ENCODE results near the gene ZNF253.
"Not testable (repeated sequence)": the region's sequence is repeated elsewhere in the genome, so short reads cannot be mapped to it uniquely, and the experiment has no call there.

Gene ZNF253

DNA sequence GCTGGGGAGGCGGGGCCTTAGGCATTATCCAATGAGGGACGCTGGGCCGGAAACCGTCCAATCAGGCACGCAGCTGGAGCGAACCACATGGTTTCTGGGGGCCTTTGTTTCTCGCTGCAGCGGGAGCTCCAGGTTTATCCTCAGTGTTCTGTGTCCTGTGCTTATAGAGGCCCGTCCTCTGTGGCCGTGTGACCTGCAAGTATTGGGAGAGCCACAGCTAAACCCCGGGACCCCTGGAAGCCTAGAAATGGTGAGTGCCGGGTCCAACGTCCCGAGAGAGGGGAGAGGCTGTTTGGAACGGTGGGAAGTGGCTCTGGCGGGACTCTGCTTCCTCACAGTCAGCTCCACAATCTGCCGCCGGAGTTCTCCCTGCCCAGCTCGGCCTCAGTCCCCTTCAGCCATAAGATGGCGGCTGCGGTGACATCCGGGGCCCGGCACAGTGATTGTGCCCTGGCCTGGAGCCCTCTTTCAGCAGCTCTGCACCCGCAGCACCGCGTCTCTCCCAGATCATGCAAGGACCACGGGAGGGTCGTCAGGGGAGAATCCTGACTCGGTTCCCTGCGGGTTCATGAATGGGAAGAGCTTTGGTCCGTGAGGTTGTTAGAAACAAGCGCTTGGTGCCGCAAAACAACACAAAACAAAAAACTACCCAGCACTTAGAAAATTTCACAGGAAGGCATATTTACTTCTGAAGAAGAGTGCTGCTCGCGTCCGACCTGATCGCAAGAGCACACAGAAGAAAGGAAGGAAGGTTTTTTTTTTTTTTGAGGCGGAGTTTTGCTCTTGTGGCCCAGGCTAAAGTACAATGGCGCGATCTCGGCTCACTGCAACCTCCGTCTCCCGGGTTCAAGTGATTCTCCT is at the start of gene ZNF253:
ZNF253 (plus strand) TSS at position 133 of the 861 bp plus-strand sequence; CDS start at position 248, 115 bp downstream.
- peak; percentile 88 to 89 for DNase-seq (ENCODE audit: low read depth in 2 of 2)

GRCh38 chr19:19816679-19817078 is 49.0 kb upstream of the ZNF253 start:
- no peak for DNase-seq (ENCODE audit: low read depth in 2 of 2)

- peak in 1 of 2 donors; percentile 31 for DNase-seq (ENCODE audit: low read depth in 2 of 2)
Measured at GRCh38 chr19:19817357-19817756, 48.3 kb upstream of the ZNF253 start.

- DNase-seq (ENCODE audit: low read depth in 2 of 2) = no peak
Measured at GRCh38 chr19:19820774-19821320, 44.8 kb upstream of the ZNF253 start.

GRCh38 chr19:19821366-19821951 is 44.2 kb upstream of the ZNF253 start, which contains the start of gene ZNF506:
ZNF506 (minus strand) TSS chr19:19821750; CDS start chr19:19821603, 147 bp downstream.
- peak; percentile 92 to 93 for DNase-seq (ENCODE audit: low read depth in 2 of 2)

- not testable (repeated sequence) for DNase-seq (ENCODE audit: low read depth in 2 of 2)
Measured at GRCh38 chr19:19821976-19822375, 43.7 kb upstream of the ZNF253 start.

- DNase-seq (ENCODE audit: low read depth in 2 of 2) = no peak
Measured at GRCh38 chr19:19823916-19824315, 41.8 kb upstream of the ZNF253 start.

DNA sequence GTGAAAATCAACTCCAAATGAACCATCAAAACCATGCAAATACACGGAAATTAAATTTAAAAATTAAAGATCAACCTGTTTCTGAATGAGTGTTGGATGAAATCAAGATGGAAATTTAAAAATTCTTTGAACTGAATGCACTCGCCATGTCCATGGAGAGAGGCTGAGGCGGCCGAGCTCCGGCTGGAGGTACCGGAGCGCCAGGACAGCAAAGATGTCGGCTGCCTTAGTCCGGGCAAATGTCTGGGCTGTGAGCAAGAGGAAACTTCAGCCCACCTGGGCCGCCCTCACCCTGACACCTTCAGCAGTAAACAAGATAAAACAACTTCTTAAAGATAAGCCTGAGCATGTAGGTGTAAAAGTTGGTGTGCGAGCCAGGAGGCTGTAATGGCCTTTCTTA is 38.8 kb upstream of the ZNF253 start:
- no peak for DNase-seq (ENCODE audit: low read depth in 2 of 2)

DNA sequence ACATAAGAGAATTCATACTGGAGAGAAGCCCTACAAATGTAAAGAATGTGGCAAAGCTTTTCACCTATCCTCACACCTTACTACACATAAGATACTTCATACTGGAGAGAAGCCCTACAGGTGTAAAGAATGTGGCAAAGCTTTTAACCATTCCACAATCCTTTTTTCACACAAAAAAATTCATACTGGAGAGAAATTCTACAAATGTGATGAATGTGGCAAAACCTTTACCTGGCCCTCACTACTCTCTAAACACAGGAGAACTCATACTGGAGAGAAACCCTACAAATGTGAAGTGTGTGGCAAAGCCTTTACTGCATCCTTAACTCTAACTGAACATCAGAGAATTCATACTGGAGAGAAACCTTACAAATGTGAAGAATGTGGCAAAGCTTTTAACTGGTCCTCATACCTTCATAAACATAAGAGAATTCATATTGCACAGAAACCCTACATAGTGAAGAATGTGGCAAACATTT is 30.1 kb upstream of the ZNF253 start:
- no peak for DNase-seq (ENCODE audit: low read depth in 2 of 2)

- DNase-seq (ENCODE audit: low read depth in 2 of 2) = no peak
Measured at GRCh38 chr19:19847781-19848180, 17.9 kb upstream of the ZNF253 start.

DNA sequence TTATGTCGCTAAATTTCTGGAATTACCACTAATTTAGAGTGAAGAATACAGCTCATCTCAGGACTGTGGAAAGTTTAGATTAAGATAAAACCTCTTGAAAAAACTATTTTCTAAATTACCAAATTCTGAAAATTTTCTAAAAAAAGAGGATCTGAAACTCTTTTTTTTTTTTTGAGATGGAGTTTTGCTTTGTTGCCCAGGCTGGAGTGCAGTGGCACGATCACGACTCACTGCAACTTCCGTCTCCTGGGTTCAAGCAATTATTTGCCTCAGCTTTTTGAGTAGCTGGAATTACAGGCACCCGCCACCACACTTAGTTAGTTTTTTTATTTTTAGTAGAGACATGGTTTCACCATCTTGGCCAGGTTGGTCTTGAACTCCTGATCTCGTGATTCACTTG is 16.6 kb upstream of the ZNF253 start:
- no peak for DNase-seq (ENCODE audit: low read depth in 2 of 2)

GRCh38 chr19:19851740-19852139 is 13.9 kb upstream of the ZNF253 start:
- DNase-seq (ENCODE audit: low read depth in 2 of 2) = not testable (repeated sequence)

DNA sequence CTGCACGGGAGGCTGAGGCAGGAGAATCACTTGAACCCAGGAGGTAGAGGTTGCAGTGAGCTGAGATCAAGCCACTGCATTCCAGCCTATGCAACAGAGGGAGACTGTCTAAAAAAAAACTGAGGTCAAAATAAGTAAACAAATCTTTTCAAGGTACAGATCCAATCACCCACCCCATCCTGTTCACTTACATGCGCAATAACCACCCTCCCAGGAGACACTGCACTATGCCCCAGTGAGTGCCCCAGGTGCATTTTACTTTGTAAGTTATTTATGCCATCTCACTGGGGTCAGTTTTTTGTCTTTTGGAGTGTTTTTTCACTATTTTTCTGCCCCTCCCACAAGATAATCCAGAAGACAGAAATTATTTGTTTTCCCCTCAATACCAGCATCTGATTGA is 6.9 kb upstream of the ZNF253 start:
- no peak for DNase-seq (ENCODE audit: low read depth in 2 of 2)

GRCh38 chr19:19860756-19861390 is 4.8 kb upstream of the ZNF253 start:
- DNase-seq (ENCODE audit: low read depth in 2 of 2) = peak in 1 of 2 donors; percentile 22

DNA sequence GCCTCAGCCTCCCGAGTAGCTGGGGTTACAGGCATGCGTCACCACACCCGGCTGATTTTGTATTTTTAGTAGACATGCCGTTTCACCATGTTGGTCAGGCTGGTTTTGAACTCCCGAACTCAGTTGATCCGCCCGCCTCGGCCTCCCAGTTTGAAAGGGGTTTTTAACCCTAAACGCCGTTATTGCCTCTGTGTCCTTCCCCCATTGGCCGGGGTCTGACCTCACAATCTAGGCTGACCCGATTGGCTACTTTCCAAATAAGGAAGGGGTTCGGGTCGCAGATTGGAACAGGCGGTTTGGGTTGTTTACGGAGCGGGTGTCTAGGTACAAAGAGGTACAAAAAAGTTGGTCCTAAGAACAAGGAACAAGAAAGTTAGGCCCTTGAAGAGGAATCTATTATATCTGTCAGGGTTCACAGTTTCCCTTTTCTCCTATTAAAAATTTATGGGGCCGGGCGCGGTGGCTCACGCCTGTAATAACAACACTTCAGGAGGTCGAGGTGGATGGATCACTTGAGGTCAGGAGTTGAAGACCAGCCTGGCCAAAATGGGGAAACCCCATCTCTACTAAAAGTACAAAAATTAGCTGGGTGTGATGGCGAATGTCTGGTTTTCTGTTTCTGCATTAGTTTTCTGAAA is 1.0 kb downstream of the ZNF253 start:
- no peak for DNase-seq (ENCODE audit: low read depth in 2 of 2)

- DNase-seq (ENCODE audit: low read depth in 2 of 2) = not testable (repeated sequence)
Measured at GRCh38 chr19:19870086-19870485, 4.4 kb downstream of the ZNF253 start.

DNA sequence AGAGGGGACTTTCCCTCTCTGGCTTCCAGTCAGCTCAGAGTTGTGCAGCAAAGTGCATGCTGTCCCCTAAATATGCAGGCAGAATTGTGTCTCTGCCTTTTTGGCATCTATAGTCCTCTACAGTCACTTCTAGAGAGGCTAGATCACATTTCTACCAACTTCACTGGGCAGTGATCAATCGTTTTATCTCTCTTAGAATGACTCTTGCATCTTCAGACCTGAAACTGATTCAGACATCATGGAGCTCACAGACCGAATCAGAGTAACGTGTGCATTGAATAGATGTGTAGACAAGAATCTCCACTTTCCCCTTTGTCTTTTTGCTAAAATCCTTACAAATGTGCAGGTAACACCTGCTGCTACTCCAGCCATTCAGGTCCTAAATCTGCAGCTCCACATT is 6.2 kb downstream of the ZNF253 start:
- DNase-seq (ENCODE audit: low read depth in 2 of 2) = no peak

- DNase-seq (ENCODE audit: low read depth in 2 of 2) = no peak
Measured at GRCh38 chr19:19873381-19873780, 7.7 kb downstream of the ZNF253 start.

DNA sequence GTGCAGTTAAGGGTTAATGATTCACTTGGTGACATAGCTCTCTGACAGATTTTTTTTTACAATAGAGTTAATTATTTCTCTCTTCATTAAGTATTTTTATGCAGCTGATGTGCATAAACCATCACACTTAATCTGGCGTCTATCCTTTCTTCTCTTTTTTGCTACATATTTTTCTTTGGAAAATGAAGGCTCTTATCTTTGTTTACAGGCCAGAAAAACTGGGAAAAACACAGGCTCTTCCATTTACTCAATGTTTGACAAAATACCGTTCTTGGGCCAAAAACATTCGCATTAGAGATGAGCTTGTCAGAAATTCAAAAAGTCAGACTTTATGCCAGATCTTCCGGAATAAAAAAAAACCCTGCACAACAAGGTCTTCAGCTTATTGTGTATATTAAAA is 12.0 kb downstream of the ZNF253 start:
- no peak for DNase-seq (ENCODE audit: low read depth in 2 of 2)

DNA sequence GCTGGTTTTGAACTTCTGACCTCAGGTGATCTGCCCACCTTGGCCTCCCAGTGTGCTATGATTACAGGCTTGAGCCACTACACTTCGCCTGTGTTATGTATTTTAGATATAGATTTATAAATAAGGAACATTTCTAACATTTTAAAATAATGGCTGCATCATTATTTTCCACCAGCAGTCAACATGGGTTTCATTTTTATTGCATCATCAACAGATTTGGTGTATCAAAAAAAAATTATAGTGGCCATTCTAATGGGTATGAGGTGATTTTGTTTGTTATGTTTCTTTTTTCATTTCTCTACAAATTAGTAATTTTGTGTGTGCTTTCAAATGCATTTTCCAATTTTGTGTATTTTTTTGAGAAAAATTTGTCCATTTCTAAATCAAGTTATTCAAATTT is 18.9 kb downstream of the ZNF253 start:
- no peak for DNase-seq (ENCODE audit: low read depth in 2 of 2)

- DNase-seq (ENCODE audit: low read depth in 2 of 2) = not testable (repeated sequence)
Measured at GRCh38 chr19:19892055-19892941, 26.6 kb downstream of the ZNF253 start.
